HepG2 (cell line): Measurements from ENCODE around the gene GALNT11. TPM values are rescaled to one million over a fixed set of nuclear protein-coding genes. Genes with fewer than 3 reads are reported as not detected.
A peak's percentile ranks its signal among the peaks of the same experiment; 100 is the strongest.
"Not testable (repeated sequence)": the region's sequence is repeated elsewhere in the genome, so short reads cannot be mapped to it uniquely, and the experiment has no call there.

Experiments used
- ATAC-seq: fragments of 200-7000 bp; cut with Tn5 transposase; 3 replicates; pipeline ENCODE4 v1.9.1; 2020; ENCODE audit warnings: mild to moderate bottlenecking, moderate library complexity
- BruUV-seq: library from RNA; stranded (reverse); fragments of 400-500 nt; replicated peaks from 2 replicates; lab custom pipeline; 2021; lab: Mats Ljungman, UMichigan
- CTCF ChIA-PET: fragments of 300-600 bp; formaldehyde crosslinking; extraction: SDS; loops from one replicate; lab custom pipeline; 2021; ENCODE audit warnings: low total read pairs, inconsistent platforms, low intra/inter-chr PET ratio; lab: Yijun Ruan, JAX
- POLR2A ChIA-PET: fragments of 350-600 bp; sonication (Branson Sonifier 250); formaldehyde crosslinking; loops from one replicate; lab custom pipeline; 2020; ENCODE audit warnings: antibody characterized with exemption, inconsistent platforms; lab: Yijun Ruan, JAX
- DNase-seq: peaks from one replicate; pipeline ENCODE4 v3.0.0-alpha.2; 2015; ENCODE audit warnings: low spot score
- FAIRE-seq: peaks from 3 replicates; lab custom pipeline; 2011; peaks lifted over from hg19 to GRCh38; lab: Jason Lieb, UNC
- H2AFZ ChIP-seq: one replicate; pipeline ENCODE4 v1.6.1; 2011; ENCODE audit warnings: low read length, inconsistent platforms
- H3K27ac ChIP-seq: fragments of 300-600 bp; 3 replicates; pipeline ENCODE4 v1.8.0; 2011; ENCODE audit warnings: mixed run types, mild to moderate bottlenecking, mixed read lengths, low read length, inconsistent platforms; ENCODE audit not compliant: insufficient read depth; ENCODE audit errors: extremely low read length
- H3K27me3 ChIP-seq, 2 experiments: fragments of 200-600 bp in 1 of 2; 2 replicates in 1 of 2; 3 replicates in 1 of 2; pipeline versions ENCODE4 v1.6.0 to v1.8.0; 2011; ENCODE audit warnings: low read length in 2 of 2, mild to moderate bottlenecking in 2 of 2, moderate library complexity in 2 of 2, inconsistent platforms in 1 of 2; ENCODE audit not compliant: insufficient read depth in 2 of 2, control insufficient read depth in 1 of 2
- H3K36me3 ChIP-seq, 2 experiments: fragments of 200-600 bp in 1 of 2; replicated peaks in 1 of 2; 2 replicates in 1 of 2; 3 replicates in 1 of 2; pipeline versions ENCODE4 v1.5.1 to v1.8.0; 2011; ENCODE audit warnings: low read length in 2 of 2, inconsistent platforms in 1 of 2; ENCODE audit not compliant: insufficient read depth in 2 of 2, control insufficient read depth in 1 of 2
- H3K4me1 ChIP-seq: 2 replicates; pipeline ENCODE4 v1.5.1; 2012; ENCODE audit warnings: low read length, inconsistent platforms; ENCODE audit not compliant: insufficient read depth
- H3K4me2 ChIP-seq: 2 replicates; pipeline ENCODE4 v1.6.0; 2011; ENCODE audit warnings: low read depth, low read length, inconsistent platforms
- H3K4me3 ChIP-seq, 3 experiments: fragments of 200-600 bp in 1 of 3; sonication (generic), shearing (Covaris generic) in 1 of 3; replicated peaks in 1 of 3; 2 replicates each; pipeline ENCODE4 v1.5.1; 2011 to 2016; ENCODE audit warnings: low read length in 3 of 3, inconsistent platforms in 2 of 3, low read depth in 2 of 3, mild to moderate bottlenecking in 2 of 3, control low read depth in 1 of 3, mixed read lengths in 1 of 3; ENCODE audit not compliant: insufficient read depth in 1 of 3
- H3K79me2 ChIP-seq: one replicate; pipeline ENCODE4 v1.6.1; 2011; ENCODE audit warnings: low read length, inconsistent platforms; ENCODE audit not compliant: insufficient read depth
- H3K9ac ChIP-seq: 2 replicates; pipeline ENCODE4 v1.6.0; 2011; ENCODE audit warnings: mild to moderate bottlenecking, low read depth, low read length, inconsistent platforms; ENCODE audit not compliant: insufficient read depth
- H3K9me3 ChIP-seq: 2 replicates; pipeline ENCODE4 v1.5.1; 2012; ENCODE audit warnings: mild to moderate bottlenecking, low read length
- H4K20me1 ChIP-seq: 2 replicates; pipeline ENCODE4 v1.6.0; 2011; ENCODE audit warnings: inconsistent platforms, mild to moderate bottlenecking, low read length, moderate library complexity; ENCODE audit not compliant: insufficient read depth
- ZNF816 ChIP-seq: sonication (generic); formaldehyde crosslinking; IDR thresholded peaks from 2 replicates; pipeline ENCODE4 v1.8.0; 2022; ENCODE audit warnings: missing genetic modification reagents, mild to moderate bottlenecking, borderline replicate concordance
- WGBS: methylation state at CpG from one replicate; pipeline ENCODE4 v1.1.6; 2017; ENCODE audit warnings: low lambda C conversion rate; 5-methylcytosine and 5-hydroxymethylcytosine counted together
- in situ Hi-C: cut with HindIII; loops from 2 replicates; pipeline ENCODE4 v1.10.0; 2017; ENCODE audit warnings: low pct_unique_long_range_greater_than_20kb; ENCODE audit not compliant: extremely low pct_ligation_motif_present
- intact Hi-C: fragments of 100-400 bp; cut with micrococcal nuclease; formaldehyde crosslinking; loops from one replicate; pipeline ENCODE4 v1.10.0; 2022; ENCODE audit not compliant: unreplicated experiment
- polyA plus RNA-seq, 8 experiments: library from polyadenylated mRNA; depleted of rRNA in 3 of 8; stranded (reverse) in 7 of 8; unstranded in 1 of 8; fragments of >200 nt; fragmentation: Illumina TruSeq in 4 of 8; extraction: Trizol in 4 of 8; gene quantifications; 2 replicates each; pipeline versions ENCODE4 v1.2.1 to v1.2.3, GENCODE V29; 2011 to 2016; ENCODE audit warnings: low read depth in 4 of 8, missing spikeins in 1 of 8, mixed read lengths in 1 of 8; ENCODE audit not compliant: insufficient read depth in 1 of 8
- total RNA-seq, 5 experiments: library from RNA; depleted of rRNA; stranded (reverse); fragments of >200 nt; fragmentation: Illumina TruSeq; extraction: Trizol; gene quantifications; 2 replicates each; pipeline ENCODE4 v1.2.3, GENCODE V29; 2016; ENCODE audit warnings: low read depth in 1 of 5

Gene GALNT11
- total and polyA plus RNA-seq, 2 of the 13 experiments (the other 11 are each of a cell fraction or from before 2014, with no cell fraction given) = 9.3 to 16.3 TPM

DNA sequence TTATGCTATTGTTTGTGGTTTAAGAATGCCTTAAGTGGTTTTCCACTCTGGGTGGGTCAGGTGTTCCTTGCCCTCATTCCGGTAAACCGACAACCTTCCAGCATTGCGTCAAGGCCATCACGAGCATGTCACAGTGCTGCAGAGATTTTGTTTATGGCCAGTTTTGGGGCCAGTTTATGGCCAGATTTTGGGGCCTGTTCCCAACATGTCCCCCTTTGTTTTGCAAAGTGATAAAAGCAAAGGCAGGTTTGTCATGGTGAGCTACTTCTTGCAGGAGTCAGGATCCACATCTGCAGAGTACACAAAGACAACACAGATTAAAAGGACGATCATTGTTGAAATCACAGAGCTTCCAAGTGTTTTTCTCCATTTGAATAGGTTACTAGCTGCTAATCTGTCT is 12.9 kb downstream of the GALNT11 start:
- FAIRE-seq, H3K36me3 ChIP-seq, BruUV-seq, in situ Hi-C loops, DNase-seq, H3K79me2 ChIP-seq, H3K9ac ChIP-seq, intact Hi-C loops, H3K27ac ChIP-seq, H4K20me1 ChIP-seq, CTCF ChIA-PET, H3K4me3 ChIP-seq, H2AFZ ChIP-seq, ATAC-seq, H3K4me1 ChIP-seq, H3K4me2 ChIP-seq, POLR2A ChIA-PET, H3K27me3 ChIP-seq: not testable (repeated sequence)
- TF ChIP-seq ZNF816 (CRISPR knock-in tag) = peak; percentile 99
- peaks cover 12% of the 10 kb centered on the region for H3K9me3 ChIP-seq
- WGBS = 83% methylated on average over 3 of the region's 5 CpGs

DNA sequence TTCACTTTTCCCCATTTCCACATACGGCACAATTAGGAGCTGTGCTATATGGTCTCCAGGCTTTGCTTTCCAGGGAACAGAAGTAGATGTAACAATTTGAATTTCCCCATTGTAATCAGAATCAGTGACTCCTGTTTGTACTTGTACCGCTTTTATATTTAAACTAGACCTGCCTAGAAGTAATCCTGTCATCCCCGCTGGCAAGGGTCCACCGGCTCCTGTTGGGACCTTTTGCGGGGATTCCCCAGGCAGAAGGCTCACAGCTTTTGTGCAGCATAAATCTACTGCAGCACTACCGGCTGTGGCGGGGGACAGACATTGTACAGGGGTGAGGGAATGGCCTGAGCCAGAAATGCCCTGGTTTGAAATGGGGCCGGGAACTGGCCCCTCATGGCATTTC is 17.6 kb downstream of the GALNT11 start:
- DNase-seq, H3K4me3 ChIP-seq, H3K36me3 ChIP-seq, H3K9me3 ChIP-seq, H2AFZ ChIP-seq, H3K27me3 ChIP-seq, CTCF ChIA-PET, ATAC-seq, H3K9ac ChIP-seq, POLR2A ChIA-PET, in situ Hi-C loops, H3K4me1 ChIP-seq, H3K79me2 ChIP-seq, BruUV-seq, intact Hi-C loops, H3K27ac ChIP-seq, H3K4me2 ChIP-seq, FAIRE-seq, H4K20me1 ChIP-seq: not testable (repeated sequence)
- 92% methylated on average over 8 of the region's 8 CpGs for WGBS

DNA sequence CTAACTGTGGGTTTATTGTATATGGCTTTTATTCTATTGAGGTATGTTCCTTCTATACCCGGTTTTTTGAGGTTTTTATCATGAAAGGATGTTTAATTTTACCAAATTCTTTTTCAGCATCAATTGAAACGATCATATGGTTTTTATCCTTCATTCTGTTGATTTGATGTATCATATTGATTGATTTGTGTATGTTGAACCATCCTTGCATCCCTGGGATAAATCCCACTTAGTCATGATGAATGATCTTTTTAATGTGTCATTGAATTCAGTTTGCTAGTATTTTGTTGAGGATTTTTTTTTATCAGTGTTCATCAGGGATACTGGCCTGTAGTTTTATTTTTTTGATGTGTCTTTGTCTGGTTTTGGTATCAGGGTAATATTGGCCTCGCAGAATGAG is 19.4 kb downstream of the GALNT11 start:
- H3K79me2 ChIP-seq, H3K4me1 ChIP-seq, H3K36me3 ChIP-seq, ATAC-seq, H3K9ac ChIP-seq, H4K20me1 ChIP-seq, H3K9me3 ChIP-seq, H2AFZ ChIP-seq, H3K27me3 ChIP-seq, CTCF ChIA-PET, POLR2A ChIA-PET, intact Hi-C loops, H3K27ac ChIP-seq, H3K4me3 ChIP-seq, FAIRE-seq, H3K4me2 ChIP-seq, BruUV-seq, DNase-seq, in situ Hi-C loops: not testable (repeated sequence)
- WGBS = 47% methylated on average over 3 of the region's 3 CpGs
